OCI-LY1 (cell line): Measurements from ENCODE around the gene P2RY8.
"Not testable (repeated sequence)": the region's sequence is repeated elsewhere in the genome, so short reads cannot be mapped to it uniquely, and the experiment has no call there.

ENCODE experiments used
- EZH2 ChIP-seq: fragments of 200-600 bp; sonication (generic), shearing (Covaris generic); IDR thresholded peaks from 2 replicates; pipeline ENCODE4 v1.8.0; 2017; ENCODE audit warnings: borderline replicate concordance, mixed run types, mild to moderate bottlenecking, antibody characterized with exemption, low read length, moderate library complexity, mixed read lengths
- TF ChIP-seq, protein P1 (sequence below): fragments of 200-600 bp; sonication (generic), shearing (Covaris generic); IDR thresholded peaks from 2 replicates; pipeline ENCODE4 v1.5.1; 2017; ENCODE audit warnings: mild to moderate bottlenecking, antibody characterized with exemption, low read length, moderate library complexity, mixed read lengths

DNA sequence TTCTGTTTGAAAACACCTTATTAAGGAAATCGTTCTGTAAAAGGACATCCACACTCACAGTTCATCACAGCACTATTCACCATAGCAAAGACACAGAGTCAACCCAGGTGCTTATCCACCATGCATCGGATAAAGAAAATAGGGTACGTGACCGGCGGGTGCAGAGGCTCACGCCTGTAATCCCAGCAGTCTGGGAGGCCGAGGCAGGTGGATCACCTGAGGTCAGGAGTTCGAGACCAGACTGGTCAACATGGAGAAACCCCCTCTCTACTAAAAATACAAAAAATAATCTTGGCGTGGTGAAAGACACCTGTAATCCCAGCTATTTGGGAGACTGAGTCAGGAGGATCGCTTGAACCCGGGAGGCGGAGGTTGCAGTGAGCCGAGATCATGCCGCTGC, 2.2 kb upstream of the P2RY8 start:
- TF ChIP-seq, protein P1, sequence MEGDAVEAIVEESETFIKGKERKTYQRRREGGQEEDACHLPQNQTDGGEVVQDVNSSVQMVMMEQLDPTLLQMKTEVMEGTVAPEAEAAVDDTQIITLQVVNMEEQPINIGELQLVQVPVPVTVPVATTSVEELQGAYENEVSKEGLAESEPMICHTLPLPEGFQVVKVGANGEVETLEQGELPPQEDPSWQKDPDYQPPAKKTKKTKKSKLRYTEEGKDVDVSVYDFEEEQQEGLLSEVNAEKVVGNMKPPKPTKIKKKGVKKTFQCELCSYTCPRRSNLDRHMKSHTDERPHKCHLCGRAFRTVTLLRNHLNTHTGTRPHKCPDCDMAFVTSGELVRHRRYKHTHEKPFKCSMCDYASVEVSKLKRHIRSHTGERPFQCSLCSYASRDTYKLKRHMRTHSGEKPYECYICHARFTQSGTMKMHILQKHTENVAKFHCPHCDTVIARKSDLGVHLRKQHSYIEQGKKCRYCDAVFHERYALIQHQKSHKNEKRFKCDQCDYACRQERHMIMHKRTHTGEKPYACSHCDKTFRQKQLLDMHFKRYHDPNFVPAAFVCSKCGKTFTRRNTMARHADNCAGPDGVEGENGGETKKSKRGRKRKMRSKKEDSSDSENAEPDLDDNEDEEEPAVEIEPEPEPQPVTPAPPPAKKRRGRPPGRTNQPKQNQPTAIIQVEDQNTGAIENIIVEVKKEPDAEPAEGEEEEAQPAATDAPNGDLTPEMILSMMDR = not testable (repeated sequence)
- TF ChIP-seq EZH2 = not testable (repeated sequence)
